GM13976 (cell line): Measurements from ENCODE around the gene TRABD2B.

Experiments used
- DNase-seq: peaks from one replicate; pipeline ENCODE4 v3.0.0; 2012; ENCODE audit warnings: low spot score
- in situ Hi-C: fragments of 300-500 bp; cut with MboI; formaldehyde crosslinking; loops from one replicate; pipeline ENCODE4 v1.12.0; 2022; ENCODE audit warnings: low sequenced_read_pairs, mixed read lengths, inconsistent platforms; ENCODE audit not compliant: unreplicated experiment
- TF ChIP-seq, protein P1 (sequence below): IDR thresholded peaks from 2 replicates; pipeline ENCODE4 v1.5.1; 2012; ENCODE audit warnings: borderline replicate concordance, mild to moderate bottlenecking; ENCODE audit not compliant: insufficient read depth; ENCODE audit errors: extremely low read depth, missing control alignments, control extremely low read depth

Gene TRABD2B

DNA sequence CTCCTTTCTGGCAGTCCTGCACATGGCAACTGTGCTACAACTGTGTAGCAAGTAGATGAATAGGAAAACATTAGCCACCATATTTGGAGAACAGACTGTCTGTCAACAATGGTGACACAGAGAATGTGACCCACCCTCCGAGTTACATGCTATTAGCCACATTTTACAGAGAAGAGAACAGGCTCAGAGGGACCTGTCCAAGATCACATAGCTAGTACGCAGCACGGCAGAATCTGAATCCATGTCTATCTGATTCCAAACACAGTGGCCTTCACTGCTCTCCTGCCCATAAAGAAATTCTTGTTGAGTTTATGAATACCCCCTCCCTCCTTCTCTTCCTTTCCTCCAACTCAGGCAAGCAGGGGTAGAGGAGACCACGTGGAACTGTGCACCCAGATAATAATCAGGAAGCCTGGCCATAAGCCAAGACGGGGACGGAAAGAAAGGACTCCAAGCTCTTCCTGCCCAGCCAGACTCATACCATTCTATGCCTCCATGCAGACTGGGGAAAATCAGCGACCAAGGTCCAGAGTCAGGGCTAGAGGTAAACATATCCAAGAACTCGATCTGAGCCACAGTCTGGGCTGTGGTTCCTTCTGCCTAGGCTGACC lies 78.8 kb downstream of the TRABD2B start:
- TF ChIP-seq, protein P1, sequence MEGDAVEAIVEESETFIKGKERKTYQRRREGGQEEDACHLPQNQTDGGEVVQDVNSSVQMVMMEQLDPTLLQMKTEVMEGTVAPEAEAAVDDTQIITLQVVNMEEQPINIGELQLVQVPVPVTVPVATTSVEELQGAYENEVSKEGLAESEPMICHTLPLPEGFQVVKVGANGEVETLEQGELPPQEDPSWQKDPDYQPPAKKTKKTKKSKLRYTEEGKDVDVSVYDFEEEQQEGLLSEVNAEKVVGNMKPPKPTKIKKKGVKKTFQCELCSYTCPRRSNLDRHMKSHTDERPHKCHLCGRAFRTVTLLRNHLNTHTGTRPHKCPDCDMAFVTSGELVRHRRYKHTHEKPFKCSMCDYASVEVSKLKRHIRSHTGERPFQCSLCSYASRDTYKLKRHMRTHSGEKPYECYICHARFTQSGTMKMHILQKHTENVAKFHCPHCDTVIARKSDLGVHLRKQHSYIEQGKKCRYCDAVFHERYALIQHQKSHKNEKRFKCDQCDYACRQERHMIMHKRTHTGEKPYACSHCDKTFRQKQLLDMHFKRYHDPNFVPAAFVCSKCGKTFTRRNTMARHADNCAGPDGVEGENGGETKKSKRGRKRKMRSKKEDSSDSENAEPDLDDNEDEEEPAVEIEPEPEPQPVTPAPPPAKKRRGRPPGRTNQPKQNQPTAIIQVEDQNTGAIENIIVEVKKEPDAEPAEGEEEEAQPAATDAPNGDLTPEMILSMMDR: no peak
- DNase-seq: no peak
- in situ Hi-C loops: no loop called here

DNA sequence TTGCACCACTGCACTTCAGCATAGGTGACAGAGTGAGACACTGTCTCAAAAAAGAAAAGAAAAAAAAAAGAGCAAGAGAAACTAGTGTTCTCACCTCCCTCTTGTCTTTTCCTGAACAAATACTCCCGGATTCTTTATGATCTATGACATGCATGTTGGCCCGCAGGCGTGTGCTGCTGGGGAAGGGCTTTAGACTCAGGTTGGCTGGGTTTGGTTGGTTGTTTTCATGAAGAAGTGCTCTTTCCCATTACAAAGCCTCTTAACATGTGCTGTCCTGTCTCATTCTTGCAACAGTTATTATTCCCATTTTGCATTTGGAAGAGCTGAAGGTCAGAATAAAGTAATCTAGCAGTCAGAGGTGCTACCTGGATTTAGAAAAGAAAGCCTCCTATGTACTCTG lies 79.5 kb downstream of the TRABD2B start:
- TF ChIP-seq, protein P1: no peak
- in situ Hi-C loops: no loop called here
- no peak for DNase-seq

DNA sequence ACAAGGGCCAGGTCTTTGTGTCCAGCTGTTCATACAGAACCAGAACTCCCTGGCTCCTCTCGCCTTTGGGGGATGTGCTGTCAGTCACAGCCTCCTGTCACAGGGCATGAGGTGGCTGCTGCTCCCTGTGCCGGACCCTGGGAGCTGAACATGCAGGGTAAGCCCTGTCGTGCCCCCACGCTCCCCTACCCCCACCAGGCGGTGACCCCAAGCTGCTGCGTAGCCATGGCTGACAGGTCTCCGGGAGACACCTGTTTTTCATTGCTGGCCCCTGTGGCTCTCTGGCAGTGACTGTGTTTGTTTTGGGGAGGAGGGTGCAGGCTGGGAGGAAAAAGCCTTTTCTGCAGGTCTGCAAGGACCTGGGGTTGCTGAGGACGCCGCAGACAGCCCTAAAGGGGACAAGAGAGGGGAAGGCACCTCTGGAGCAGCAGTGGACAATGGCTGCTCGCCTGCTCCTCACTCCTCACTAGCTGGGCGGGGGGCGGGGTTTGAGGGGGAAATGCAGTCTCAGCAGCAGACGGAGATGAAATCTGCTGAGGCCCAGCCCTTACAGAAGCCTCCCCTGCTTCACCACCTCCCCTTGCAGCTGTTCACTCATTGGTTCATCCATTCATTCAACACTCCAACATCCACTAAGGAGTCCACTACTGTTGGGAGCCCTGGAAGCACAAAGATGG lies 81.4 kb downstream of the TRABD2B start:
- DNase-seq: no peak
- in situ Hi-C loops: no loop called here

DNA sequence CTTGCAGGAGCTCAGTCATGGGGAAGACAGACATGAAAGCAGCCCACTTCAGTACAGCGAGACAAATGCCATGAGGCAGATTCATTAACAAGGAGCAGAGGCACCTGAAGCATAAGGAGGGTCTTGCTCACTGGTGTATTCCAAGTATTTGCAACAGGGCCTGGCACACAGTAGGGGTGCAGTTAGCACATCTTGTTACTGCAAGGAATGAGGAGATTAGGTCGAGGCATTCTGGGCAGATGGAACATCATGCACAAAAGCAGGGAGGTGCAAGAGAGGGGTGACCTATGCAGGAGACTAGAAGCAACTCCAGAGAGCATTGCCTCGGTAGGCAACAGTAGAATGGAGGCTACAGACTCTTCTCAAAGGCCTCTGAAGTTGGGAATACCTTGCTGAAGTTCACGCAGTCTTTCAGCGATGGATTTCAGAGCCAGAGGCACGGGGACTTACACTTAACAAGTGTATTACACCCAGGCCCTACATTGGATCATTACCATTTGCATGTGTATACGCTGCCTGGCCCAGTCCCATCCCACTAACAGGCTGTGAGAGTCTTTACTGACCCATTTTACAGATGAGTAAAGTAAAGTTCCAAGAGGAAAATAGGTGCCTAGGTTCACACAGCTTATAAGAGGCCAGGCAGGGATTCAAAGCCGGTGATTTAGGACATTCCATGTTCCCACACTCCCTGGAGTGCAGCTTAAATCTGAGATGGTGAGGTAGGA lies 82.1 kb downstream of the TRABD2B start:
- in situ Hi-C loops: no loop called here
- no peak for DNase-seq
- TF ChIP-seq, protein P1: no peak

More for the DNA sequence above, 81.4 kb downstream of the TRABD2B start:
- TF ChIP-seq, protein P1: no peak

DNA sequence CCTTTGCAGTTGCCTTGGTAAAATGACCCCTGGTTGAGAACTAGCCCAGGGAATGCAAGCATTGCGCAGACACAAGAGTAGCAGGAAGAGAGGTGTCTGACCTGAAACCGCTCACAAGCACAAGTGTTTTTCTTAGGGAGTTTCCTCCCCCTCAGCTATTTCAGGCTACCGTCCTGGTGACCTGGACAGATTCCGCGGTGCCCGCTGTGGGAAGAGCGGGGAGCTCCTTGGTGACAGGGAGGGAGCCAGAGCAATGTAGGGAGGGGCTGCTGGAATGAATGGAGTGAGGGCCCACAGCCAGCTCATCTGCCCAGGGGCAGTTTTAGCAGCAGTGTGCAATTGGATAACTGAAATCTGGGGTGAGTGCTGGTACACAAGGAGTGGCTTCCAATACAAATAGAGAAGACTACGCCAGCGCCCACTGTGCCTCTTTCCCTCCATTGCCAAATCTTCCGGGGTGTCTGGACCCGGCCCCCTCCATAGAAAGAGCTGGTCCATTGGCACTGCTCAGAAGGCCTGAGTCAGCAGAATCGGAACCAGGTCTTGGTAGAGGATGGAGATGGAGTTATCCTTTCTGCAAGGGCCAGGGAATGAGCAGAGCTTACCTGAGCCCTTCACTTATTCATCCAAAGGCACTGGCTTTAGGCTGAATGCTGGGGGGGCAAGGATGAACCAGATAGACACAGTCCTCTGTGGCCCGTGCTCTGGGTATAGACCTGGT lies 82.8 kb downstream of the TRABD2B start:
- in situ Hi-C loops: no loop called here

More for the DNA sequence above, 82.8 kb downstream of the TRABD2B start:
- DNase-seq: no peak
- TF ChIP-seq, protein P1: no peak
